HepG2 (cell line): ENCODE data around the gene UAP1L1. TPM values are rescaled to one million over a fixed set of nuclear protein-coding genes. Genes with fewer than 3 reads are reported as not detected.
A peak's percentile ranks its signal among the peaks of the same experiment; 100 is the strongest.

Experiments
- ARID5B ChIP-seq: IDR thresholded peaks from 2 replicates; pipeline ENCODE4 v1.4.0; 2020; ENCODE audit warnings: mild to moderate bottlenecking, missing genetic modification reagents
- BHLHE40 ChIP-seq: IDR thresholded peaks from 2 replicates; pipeline ENCODE4 v1.6.1; 2011; ENCODE audit warnings: low read length, improper control_type of control experiment
- HCFC1 ChIP-seq: fragments of 150-350 bp; IDR thresholded peaks from 2 replicates; pipeline ENCODE4 v1.6.1; 2014; ENCODE audit warnings: low read depth, low read length
- HHEX ChIP-seq: IDR thresholded peaks from 2 replicates; pipeline ENCODE4 v1.6.1; 2016; ENCODE audit warnings: control low read depth
- KAT7 ChIP-seq: IDR thresholded peaks from 2 replicates; pipeline ENCODE4 v1.6.1; 2018; ENCODE audit warnings: borderline replicate concordance, missing compliant biosample characterization
- KLF6 ChIP-seq: IDR thresholded peaks from 2 replicates; pipeline ENCODE4 v1.8.0; 2016; ENCODE audit warnings: missing biosample characterization, missing genetic modification reagents
- MAZ ChIP-seq, 2 experiments: sonication (generic) in 1 of 2; formaldehyde crosslinking in 1 of 2; IDR thresholded peaks; 2 replicates each; pipeline versions ENCODE4 v1.5.0 to v1.6.1; 2012 to 2020; ENCODE audit warnings: low read depth in 2 of 2, mild to moderate bottlenecking in 2 of 2, borderline replicate concordance in 1 of 2, improper control_type of control experiment in 1 of 2, low read length in 1 of 2, missing genetic modification reagents in 1 of 2, moderate library complexity in 1 of 2
- MED1 ChIP-seq: sonication (generic); formaldehyde crosslinking; IDR thresholded peaks from 2 replicates; pipeline ENCODE4 v1.4.0; 2020; ENCODE audit warnings: missing genetic modification reagents
- MYC ChIP-seq: sonication (generic); formaldehyde crosslinking; IDR thresholded peaks from 2 replicates; pipeline ENCODE4 v1.9.0; 2021; ENCODE audit warnings: missing genetic modification reagents, borderline replicate concordance
- RXRB ChIP-seq: IDR thresholded peaks from 2 replicates; pipeline ENCODE4 v1.6.1; 2016; ENCODE audit warnings: borderline replicate concordance, missing genetic modification reagents, missing compliant biosample characterization
- TEAD3 ChIP-seq: optimal IDR thresholded peaks from 2 replicates; pipeline ENCODE3; 2016; ENCODE audit warnings: borderline replicate concordance
- XRCC5 ChIP-seq: fragments of 200-400 bp; formaldehyde crosslinking; optimal IDR thresholded peaks from 2 replicates; pipeline ENCODE3; 2017; ENCODE audit warnings: mild to moderate bottlenecking, low read length
- ZBTB38 ChIP-seq: sonication (generic); formaldehyde crosslinking; IDR thresholded peaks from 2 replicates; pipeline ENCODE4 v1.5.1; 2020; ENCODE audit warnings: mild to moderate bottlenecking, missing genetic modification reagents
- ZFP62 ChIP-seq: sonication (generic); formaldehyde crosslinking; IDR thresholded peaks from 2 replicates; pipeline ENCODE4 v1.4.0; 2020; ENCODE audit warnings: missing genetic modification reagents
- ZMYM3 ChIP-seq: sonication (generic); formaldehyde crosslinking; IDR thresholded peaks from 2 replicates; pipeline ENCODE4 v1.5.1; 2020; ENCODE audit warnings: mild to moderate bottlenecking, missing genetic modification reagents
- polyA plus RNA-seq, 8 experiments: library from polyadenylated mRNA; depleted of rRNA in 3 of 8; stranded (reverse) in 7 of 8; unstranded in 1 of 8; fragments of >200 nt; fragmentation: Illumina TruSeq in 4 of 8; extraction: Trizol in 4 of 8; gene quantifications; 2 replicates each; pipeline versions ENCODE4 v1.2.1 to v1.2.3, GENCODE V29; 2011 to 2016; ENCODE audit warnings: low read depth in 4 of 8, missing spikeins in 1 of 8, mixed read lengths in 1 of 8; ENCODE audit not compliant: insufficient read depth in 1 of 8
- total RNA-seq, 5 experiments: library from RNA; depleted of rRNA; stranded (reverse); fragments of >200 nt; fragmentation: Illumina TruSeq; extraction: Trizol; gene quantifications; 2 replicates each; pipeline ENCODE4 v1.2.3, GENCODE V29; 2016; ENCODE audit warnings: low read depth in 1 of 5
- TF ChIP-seq, protein P1 (sequence below): sonication (generic); formaldehyde crosslinking; conservative IDR thresholded peaks from 2 replicates; pipeline ENCODE4 v1.4.0; 2020; ENCODE audit warnings: missing genetic modification reagents
- TF ChIP-seq, protein P2 (sequence below): IDR thresholded peaks from 2 replicates; pipeline ENCODE4 v1.6.1; 2016; ENCODE audit warnings: missing compliant biosample characterization, missing genetic modification reagents, borderline replicate concordance
- TF ChIP-seq, protein P3 (sequence below): sonication (generic); formaldehyde crosslinking; IDR thresholded peaks from 2 replicates; pipeline ENCODE4 v1.5.0; 2020; ENCODE audit warnings: mild to moderate bottlenecking, missing genetic modification reagents, borderline replicate concordance

Gene UAP1L1
- total and polyA plus RNA-seq, 2 of the 13 experiments (the other 11 are each of a cell fraction or from before 2014, with no cell fraction given) = 5.4 to 6.4 TPM

- TF ChIP-seq MYC (CRISPR knock-in tag) = peak; percentile 46; the same call in 1 of the 2 replicates
- TF ChIP-seq XRCC5 = no peak
- TF ChIP-seq ZBTB38 = no peak
- TF ChIP-seq KAT7 (CRISPR knock-in tag) = no peak
- TF ChIP-seq ZMYM3 (CRISPR knock-in tag) = 0 out of 2 replicates have a peak, but pooled peaks have one; percentile 30
- TF ChIP-seq, protein P1, sequence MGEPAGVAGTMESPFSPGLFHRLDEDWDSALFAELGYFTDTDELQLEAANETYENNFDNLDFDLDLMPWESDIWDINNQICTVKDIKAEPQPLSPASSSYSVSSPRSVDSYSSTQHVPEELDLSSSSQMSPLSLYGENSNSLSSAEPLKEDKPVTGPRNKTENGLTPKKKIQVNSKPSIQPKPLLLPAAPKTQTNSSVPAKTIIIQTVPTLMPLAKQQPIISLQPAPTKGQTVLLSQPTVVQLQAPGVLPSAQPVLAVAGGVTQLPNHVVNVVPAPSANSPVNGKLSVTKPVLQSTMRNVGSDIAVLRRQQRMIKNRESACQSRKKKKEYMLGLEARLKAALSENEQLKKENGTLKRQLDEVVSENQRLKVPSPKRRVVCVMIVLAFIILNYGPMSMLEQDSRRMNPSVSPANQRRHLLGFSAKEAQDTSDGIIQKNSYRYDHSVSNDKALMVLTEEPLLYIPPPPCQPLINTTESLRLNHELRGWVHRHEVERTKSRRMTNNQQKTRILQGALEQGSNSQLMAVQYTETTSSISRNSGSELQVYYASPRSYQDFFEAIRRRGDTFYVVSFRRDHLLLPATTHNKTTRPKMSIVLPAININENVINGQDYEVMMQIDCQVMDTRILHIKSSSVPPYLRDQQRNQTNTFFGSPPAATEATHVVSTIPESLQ (CRISPR knock-in tag) = no peak
- TF ChIP-seq, protein P2, sequence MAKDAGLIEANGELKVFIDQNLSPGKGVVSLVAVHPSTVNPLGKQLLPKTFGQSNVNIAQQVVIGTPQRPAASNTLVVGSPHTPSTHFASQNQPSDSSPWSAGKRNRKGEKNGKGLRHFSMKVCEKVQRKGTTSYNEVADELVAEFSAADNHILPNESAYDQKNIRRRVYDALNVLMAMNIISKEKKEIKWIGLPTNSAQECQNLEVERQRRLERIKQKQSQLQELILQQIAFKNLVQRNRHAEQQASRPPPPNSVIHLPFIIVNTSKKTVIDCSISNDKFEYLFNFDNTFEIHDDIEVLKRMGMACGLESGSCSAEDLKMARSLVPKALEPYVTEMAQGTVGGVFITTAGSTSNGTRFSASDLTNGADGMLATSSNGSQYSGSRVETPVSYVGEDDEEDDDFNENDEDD (CRISPR knock-in tag) = 0 out of 2 replicates have a peak, but pooled peaks have one; percentile 10
- TF ChIP-seq RXRB (CRISPR knock-in tag) = peak; percentile 35; the same call in 1 of the 2 replicates
- TF ChIP-seq, protein P3, sequence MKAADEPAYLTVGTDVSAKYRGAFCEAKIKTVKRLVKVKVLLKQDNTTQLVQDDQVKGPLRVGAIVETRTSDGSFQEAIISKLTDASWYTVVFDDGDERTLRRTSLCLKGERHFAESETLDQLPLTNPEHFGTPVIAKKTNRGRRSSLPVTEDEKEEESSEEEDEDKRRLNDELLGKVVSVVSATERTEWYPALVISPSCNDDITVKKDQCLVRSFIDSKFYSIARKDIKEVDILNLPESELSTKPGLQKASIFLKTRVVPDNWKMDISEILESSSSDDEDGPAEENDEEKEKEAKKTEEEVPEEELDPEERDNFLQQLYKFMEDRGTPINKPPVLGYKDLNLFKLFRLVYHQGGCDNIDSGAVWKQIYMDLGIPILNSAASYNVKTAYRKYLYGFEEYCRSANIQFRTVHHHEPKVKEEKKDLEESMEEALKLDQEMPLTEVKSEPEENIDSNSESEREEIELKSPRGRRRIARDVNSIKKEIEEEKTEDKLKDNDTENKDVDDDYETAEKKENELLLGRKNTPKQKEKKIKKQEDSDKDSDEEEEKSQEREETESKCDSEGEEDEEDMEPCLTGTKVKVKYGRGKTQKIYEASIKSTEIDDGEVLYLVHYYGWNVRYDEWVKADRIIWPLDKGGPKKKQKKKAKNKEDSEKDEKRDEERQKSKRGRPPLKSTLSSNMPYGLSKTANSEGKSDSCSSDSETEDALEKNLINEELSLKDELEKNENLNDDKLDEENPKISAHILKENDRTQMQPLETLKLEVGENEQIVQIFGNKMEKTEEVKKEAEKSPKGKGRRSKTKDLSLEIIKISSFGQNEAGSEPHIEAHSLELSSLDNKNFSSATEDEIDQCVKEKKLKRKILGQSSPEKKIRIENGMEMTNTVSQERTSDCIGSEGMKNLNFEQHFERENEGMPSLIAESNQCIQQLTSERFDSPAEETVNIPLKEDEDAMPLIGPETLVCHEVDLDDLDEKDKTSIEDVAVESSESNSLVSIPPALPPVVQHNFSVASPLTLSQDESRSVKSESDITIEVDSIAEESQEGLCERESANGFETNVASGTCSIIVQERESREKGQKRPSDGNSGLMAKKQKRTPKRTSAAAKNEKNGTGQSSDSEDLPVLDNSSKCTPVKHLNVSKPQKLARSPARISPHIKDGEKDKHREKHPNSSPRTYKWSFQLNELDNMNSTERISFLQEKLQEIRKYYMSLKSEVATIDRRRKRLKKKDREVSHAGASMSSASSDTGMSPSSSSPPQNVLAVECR (CRISPR knock-in tag) = peak; percentile 22; the same call in 1 of the 2 replicates
- 0 out of 2 replicates have a peak, but pooled peaks have one; percentile 7 for TF ChIP-seq ARID5B
- no peak for TF ChIP-seq HCFC1
- peak; percentile 30 for TF ChIP-seq TEAD3
- TF ChIP-seq BHLHE40 = no peak
- 0 out of 2 replicates have a peak, but pooled peaks have one; percentile 24 for TF ChIP-seq MED1 (CRISPR knock-in tag)
- TF ChIP-seq MAZ (IDR thresholded peaks at IDR 0.05; ENCODE audit: borderline replicate concordance, low read depth, low read length) = no peak
- no peak for TF ChIP-seq MAZ (CRISPR knock-in tag; IDR thresholded peaks at IDR 0.05; ENCODE audit: low read depth)
- TF ChIP-seq HHEX (CRISPR knock-in tag) = no peak
- no peak for TF ChIP-seq KLF6
- TF ChIP-seq ZFP62 (CRISPR knock-in tag) = no peak
These were observed 20.4 kb upstream of the UAP1L1 start (continued) for GRCh38 chr9:137056739-137057415.
